Measurements from ENCODE around the gene SCFD2. TPM values are rescaled to one million over a fixed set of nuclear protein-coding genes. Genes with fewer than 3 reads are reported as not detected.
"Not testable (repeated sequence)": the region's sequence is repeated elsewhere in the genome, so short reads cannot be mapped to it uniquely, and the experiment has no call there.

SCFD2 gene
- total RNA-seq, 2 donors from 2014 or later, result 17.5 to 18.6 TPM

DNA sequence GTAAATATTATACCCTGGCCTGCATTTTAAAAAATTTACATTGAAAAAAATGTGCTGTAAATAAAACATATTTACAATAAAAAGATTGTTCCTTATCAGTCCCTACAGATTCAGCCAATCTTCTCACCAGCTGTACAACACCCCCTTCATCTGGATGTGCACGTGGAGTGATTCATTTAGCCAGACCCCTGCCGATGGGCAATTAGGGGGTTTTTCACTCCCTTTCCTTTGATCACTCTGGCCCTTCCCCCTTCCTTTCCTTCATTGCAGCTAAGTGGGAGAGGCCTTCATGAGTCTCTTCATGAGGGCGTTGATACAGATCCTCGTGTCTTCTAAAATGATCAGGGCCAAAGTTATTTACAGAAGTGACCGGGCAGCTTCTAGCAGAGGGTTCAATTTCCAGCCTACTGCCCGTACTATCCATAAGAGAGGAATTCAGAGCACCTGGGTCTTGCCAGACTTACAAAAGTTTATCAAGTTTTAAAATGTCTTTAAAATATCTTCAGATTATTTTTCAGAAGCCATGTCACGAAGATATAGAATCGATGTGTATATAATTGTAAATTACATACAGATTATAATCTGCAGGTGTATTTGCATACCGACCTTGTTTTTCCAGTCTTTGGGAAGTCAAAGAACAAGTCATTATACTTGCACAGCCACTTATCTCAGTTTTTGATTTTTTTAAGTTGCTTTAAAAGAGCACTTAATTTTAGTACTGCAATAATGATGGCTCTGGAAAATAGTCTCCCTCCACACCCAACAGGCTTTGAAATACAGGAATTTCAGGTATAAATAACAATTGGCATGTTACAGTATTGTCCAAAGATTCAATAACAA lies 525.1 kb downstream of the SCFD2 start:
- intact Hi-C loops (cut with DNase I), result no loop called here
- no peak for DNase-seq (ENCODE audit: low spot score)

DNA sequence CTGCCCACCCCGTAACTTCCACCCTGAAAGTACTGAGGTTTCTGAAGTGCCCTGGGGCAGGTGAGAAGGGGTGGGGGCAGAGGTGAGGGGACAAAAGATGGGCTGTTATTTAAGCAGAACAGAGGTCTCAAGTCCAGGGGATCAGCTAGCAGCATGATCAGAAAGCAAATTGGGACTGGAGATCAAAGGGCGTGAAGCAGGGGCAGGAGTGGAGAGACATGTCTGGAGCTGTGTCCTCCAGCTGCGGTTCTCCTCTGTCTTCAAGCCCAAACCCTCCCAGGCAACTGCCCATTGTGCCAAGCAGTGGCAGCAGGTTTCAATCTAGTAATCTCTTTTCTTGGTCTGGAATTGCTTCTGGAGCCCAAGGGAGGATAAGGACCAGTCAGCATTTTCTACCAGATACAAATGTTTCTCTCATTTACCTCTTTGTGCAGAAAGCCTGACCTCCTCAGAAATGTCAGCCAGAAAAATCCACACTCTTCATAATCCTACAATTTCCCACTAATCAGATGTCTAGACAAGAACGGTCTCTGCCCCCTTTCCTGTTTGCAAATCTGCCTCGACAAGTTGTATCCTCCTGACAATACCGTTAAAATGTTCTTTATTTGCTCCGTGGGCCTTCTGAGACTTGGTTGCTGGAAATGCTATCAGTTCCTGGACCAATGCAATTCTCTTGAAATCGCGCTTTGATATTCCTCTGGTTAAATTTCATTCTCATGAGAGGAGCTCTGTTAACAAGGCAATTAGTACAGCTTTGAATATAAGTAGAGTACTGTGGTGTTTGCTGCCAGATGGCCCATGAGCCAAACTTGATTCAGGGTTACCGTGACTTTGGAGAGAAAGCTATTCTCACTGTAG lies 526.9 kb downstream of the SCFD2 start:
- intact Hi-C loops (cut with DNase I), result no loop called here

DNA sequence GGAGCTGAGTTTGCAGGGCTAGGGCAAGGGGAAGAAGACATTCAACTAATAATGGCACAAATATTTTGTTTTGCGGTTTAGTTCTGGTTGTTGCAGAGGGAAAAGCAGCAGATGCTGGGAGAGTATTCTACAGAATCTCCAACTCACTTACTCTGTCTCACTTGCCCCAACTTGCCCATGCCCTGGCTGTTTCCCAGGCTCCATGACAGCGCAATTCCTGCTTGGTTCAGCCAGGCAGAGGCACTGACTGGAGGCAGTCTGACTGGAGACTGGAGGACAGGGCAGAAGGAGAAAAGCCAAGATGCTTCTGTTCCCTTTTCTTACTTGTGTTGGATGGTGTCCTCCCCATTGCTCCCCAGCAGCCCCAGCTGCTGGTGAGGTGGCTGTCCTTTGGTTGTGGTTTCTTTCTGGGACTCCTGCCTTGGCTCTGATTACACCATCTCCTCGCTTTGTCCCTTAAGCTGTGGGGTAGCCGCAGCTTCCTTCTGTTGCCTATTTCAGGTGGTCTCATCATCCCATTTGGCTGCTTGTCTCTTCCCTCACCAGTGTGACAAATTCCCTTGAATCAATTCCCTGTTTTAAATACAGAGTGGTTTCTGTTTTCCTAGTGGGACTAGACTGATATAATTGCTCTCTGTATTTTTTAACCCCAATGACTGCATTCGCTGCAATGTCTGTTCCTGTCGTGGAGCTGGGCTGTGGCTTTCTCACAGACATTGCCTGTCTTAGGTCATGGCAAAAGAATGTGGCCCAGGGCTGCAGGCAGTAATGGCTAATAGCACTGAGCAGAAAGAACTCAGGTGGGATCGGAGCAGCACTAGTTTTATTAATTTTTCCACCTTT lies 527.9 kb downstream of the SCFD2 start:
- intact Hi-C loops (cut with DNase I), result no loop called here
- no peak for DNase-seq (ENCODE audit: low spot score)

More for the DNA sequence above, 526.9 kb downstream of the SCFD2 start:
- no peak for DNase-seq (ENCODE audit: low spot score)

DNA sequence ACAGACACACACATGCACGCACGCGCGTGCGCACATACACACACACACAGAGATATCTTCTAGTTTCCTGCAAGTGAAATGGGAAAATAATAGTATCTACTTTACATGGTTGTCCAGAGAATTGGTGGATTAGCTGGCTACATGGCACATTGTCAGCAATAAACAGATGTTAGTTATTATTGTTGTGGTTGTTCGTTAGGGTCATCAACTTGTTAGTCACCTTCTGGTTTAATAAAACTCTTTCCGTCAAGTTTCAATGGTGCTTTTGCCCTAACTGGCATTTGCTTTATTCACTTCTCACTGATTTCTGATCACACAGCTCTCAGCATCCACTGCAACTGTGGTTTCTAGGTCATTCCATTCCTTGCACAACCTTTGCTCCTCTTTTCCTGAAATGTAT lies 529.2 kb downstream of the SCFD2 start:
- intact Hi-C loops (cut with DNase I), result no loop called here
- DNase-seq (ENCODE audit: low spot score), result no peak

DNA sequence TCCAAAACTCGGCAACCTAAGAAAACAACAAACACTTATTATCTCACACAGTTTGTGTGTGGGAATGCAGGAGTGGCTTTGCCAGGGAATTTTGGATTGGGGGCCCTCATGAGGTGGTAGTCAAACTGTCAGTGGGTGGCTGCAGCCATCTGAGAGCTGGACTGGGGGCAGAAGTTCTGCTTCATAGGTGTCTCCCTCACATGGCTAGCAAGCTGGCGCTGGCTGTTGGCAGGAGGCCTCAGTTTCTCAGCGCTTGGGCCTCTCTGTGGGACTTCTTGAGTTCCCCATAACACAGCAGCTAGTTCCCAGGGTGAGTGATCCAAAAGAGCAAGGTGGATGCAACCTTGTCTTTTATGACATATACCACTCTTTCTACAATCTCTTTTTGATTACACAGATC lies 529.7 kb downstream of the SCFD2 start:
- DNase-seq (ENCODE audit: low spot score), result no peak
- intact Hi-C loops (cut with DNase I), result no loop called here

DNA sequence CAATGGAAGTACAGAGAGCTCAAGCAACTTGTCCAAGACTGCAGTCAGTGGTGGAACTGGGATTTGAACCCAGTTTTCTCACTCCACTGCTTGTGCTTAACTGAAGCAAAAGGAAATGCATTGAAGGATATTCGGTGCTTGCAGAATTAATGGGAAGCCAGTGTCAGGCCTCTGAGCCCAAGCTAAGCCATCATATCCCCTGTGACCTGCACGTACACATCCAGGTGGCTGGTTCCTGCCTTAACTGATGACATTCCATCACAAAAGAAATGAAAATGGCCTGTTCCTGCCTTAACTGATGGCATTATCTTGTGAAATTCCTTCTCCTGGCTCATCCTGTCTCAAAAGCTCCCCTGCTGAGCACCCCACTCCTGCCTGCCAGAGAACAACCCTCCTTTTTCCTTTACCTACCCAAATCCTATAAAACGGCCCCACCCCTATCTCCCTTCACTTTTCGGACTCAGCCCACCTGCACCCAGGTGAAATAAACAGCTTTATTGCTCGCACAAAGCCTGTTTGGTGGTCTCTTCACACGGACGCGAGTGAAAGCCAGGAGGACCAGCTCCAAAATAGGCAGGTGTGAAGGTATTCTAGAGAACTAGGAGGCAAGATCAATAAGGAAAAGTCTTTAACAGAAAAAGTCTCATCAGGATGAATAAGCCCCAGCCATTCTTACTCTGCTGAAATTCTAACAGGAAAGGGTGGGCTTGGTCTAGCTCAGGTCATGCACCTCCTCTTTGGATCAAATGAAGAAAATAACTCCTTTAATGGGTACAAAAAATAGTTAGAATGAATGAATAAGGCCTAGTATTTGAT lies 531.0 kb downstream of the SCFD2 start:
- DNase-seq (ENCODE audit: low spot score); intact Hi-C loops (cut with DNase I): not testable (repeated sequence)

DNA sequence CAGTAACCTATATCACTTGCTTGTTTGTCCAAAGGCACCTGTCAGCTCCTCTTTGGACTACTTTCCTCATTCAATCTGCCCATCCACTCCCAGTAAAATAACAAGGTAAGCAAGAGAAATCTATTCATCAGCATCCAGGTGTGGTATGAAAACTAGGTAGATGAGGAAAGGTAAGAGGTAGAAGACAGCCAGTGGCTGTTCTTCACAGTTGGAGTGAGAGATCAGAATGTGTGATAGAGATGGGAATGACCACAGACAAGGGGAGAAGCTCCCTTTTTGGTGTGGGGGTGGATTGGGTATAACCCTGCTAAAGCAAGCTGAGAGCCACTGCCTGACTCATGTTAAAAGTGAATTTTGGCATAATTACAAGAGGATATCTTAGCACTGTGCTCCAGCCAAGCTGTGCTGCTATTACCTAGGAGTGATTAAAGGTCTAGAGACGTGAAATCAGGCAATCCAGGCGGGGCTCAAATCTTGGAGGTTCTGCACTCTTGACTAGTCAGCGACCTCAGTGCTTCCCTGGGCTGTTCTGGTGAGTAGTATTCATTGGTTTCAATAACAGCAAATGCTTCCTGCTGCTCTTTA lies 531.8 kb downstream of the SCFD2 start:
- intact Hi-C loops (cut with DNase I), result no loop called here

DNA sequence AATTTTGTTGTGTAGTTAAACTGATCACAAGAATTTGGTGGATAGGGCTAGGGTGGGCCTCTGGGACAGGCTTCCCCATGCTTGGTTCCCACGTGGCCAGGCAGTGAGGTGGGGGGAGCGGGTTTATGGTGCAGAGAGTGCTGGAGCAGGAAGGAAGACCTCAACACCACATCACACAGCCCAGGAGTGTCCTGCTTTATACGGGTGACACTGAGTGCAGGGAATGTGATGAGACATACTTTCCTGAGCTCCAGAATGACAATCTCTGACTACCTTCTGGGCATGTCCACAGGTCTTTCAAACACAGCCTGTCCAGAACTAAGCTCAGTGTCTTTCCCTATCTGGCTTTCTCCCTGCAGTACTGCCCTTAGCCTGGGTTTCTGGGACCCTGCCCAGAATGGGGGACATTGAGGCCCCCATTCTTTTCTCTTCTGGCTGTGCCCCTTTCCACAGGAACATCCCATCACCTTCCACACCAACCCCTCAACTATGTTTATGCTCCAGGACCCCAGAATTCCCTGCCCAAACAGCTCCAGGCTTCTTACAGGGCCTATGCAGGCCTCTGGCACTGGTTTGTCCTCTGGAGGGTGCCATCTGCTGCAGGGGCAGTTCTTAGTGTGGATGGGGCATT lies 540.3 kb downstream of the SCFD2 start:
- DNase-seq (ENCODE audit: low spot score), result no peak
- intact Hi-C loops (cut with DNase I), result no loop called here

More for the DNA sequence above, 531.8 kb downstream of the SCFD2 start:
- DNase-seq (ENCODE audit: low spot score), result no peak

DNA sequence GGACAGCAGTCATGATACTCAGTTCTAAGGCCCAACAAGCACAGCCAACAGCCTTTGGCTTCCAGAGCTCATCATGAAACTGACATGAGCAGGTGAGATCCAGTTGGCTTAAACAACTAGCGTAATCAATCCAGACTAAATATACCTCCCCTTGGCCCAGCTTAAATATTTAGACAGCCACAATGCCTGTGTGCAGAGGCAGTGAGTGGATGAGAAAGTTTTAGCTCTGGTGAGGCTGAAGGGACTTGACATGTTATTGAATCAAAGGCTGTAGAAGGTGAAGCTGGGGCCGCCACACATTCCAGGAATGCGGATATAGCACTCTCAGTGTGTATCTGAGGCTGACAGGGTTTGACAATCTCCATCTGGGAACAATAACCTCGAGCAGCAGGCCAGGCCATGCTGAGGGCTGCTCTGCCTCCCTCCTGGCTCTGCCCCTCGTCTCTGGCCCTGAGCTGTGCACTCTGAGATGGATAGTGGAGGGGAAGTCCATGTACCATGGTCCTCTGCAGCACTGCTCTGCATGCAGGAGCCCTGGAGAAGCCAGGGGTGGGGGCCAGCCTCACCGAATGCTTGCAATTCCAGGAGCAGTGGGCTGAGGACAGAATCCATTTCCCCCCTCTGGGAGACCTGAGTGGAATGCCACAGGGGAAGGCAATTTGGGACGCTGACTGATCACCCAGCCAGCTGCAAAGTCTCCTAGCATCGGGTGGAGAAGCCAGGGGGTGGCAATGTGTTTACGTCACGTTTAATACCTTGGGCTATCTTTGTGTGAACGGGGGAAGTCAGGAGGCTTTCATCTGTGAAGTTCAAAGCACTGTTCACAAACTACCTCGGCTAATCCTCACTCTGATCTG lies 541.0 kb downstream of the SCFD2 start:
- intact Hi-C loops (cut with DNase I), result no loop called here
- no peak for DNase-seq (ENCODE audit: low spot score)

DNA sequence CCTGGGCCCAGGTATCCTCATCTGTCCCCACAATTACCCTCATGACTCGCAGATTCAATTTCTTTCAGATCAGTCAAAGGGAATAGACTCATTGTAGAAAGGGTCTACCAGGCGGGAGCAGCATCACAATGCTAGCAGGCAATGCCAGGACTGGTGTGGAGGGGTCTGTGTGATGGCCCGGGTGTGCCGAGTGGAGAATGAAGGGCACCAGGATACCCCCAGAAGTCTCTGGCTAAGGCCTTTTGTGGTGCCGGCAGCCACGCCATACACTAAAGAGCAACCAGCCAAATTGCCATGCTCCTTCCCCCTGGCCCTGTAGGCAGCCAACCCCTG lies 541.6 kb downstream of the SCFD2 start:
- intact Hi-C loops (cut with DNase I), result no loop called here
- DNase-seq (ENCODE audit: low spot score), result no peak

DNA sequence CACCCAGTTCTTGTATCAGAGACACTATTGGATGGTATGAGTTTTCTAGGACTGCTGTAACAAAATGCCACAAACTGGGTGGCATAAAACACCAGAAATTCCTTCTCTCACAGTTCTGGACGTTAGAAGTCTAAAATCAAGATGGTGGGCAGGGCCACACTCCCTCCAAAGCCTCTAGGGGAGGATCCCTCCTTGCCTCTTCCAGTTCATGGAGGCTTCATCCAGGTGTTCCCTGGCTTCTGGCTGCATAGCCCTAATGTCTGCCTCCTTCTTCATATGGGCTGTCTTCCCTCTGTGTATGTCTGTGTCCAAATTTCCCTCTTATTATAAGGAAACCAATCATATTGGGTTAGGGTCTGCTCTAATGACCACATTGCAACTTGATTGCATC lies 542.2 kb downstream of the SCFD2 start:
- intact Hi-C loops (cut with DNase I), result no loop called here
- no peak for DNase-seq (ENCODE audit: low spot score)

Other genes with a start within 250 kb of the SCFD2 start
- 10 to 100 TPM; 38.2 to 38.9 TPM for gene FIP1L1, start 11.6 kb upstream of the SCFD2 start, total RNA-seq
- gene LNX1, start 225.4 kb upstream of the SCFD2 start, total RNA-seq, result 1 to 10 TPM; 3.7 to 4.7 TPM

All from posterior vena cava (tissue), 2 donors.